Type B pancreatic cell (in vitro differentiated cells): ENCODE data around the gene ADGRV1. TPM values are rescaled to one million over a fixed set of nuclear protein-coding genes. Genes with fewer than 3 reads are reported as not detected.
"Not testable (repeated sequence)": the region's sequence is repeated elsewhere in the genome, so short reads cannot be mapped to it uniquely, and the experiment has no call there.

Experiments
- DNase-seq: peaks from one replicate; pipeline ENCODE4 v3.0.0; 2021; ENCODE audit warnings: mixed read lengths; ENCODE audit not compliant: unreplicated experiment; ENCODE audit errors: extremely low spot score
- H3K27ac Mint-ChIP-seq: 2 replicates; pipeline ENCODE4 v1.8.0; 2021; ENCODE audit warnings: mild to moderate bottlenecking, mixed read lengths
- H3K27me3 Mint-ChIP-seq: 2 replicates; pipeline ENCODE4 v1.8.0; 2021; ENCODE audit warnings: mixed read lengths
- H3K36me3 Mint-ChIP-seq: 2 replicates; pipeline ENCODE4 v1.8.0; 2021; ENCODE audit warnings: mixed read lengths
- H3K4me1 Mint-ChIP-seq: one replicate; pipeline ENCODE4 v1.8.0; 2021; ENCODE audit warnings: mixed read lengths; ENCODE audit not compliant: unreplicated experiment
- H3K4me3 Mint-ChIP-seq: 2 replicates; pipeline ENCODE4 v1.8.0; 2021; ENCODE audit warnings: mild to moderate bottlenecking, mixed read lengths
- H3K9me3 Mint-ChIP-seq: 2 replicates; pipeline ENCODE4 v1.8.0; 2021; ENCODE audit warnings: mixed read lengths
- total RNA-seq: library from RNA; stranded (reverse); gene quantifications from 2 replicates; pipeline ENCODE4 v1.2.1, GENCODE V29; 2021; ENCODE audit warnings: low replicate concordance
- TF ChIP-seq, protein P1 (sequence below): fragments of 200-600 bp; sonication (generic); conservative IDR thresholded peaks from 2 replicates; pipeline ENCODE4 v1.5.0; 2021; ENCODE audit warnings: antibody characterized with exemption, mild to moderate bottlenecking

The ADGRV1 gene
- total RNA-seq, 1 donor from 2014 or later, result 29.5 TPM

DNA sequence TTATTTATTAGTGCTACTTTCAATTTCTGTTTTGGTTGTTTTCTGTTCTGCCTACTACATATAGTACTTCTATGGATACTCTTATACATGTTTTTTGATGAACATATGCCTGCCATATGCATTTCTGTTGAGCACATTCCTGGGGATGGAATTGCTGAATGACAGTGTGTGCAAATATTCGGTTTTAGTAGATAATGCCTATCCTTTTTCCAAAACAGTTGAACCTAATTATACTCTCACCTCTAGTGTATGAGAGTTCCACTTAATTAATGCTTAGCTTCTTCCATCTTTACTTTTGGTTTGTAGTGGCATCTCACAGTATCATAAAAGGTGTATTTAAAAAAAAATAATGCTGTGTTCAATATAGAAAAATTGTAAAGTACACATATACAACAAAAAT lies 96.8 kb downstream of the ADGRV1 start:
- H3K4me1 Mint-ChIP-seq, result no peaks in the 10 kb centered on the region

DNA sequence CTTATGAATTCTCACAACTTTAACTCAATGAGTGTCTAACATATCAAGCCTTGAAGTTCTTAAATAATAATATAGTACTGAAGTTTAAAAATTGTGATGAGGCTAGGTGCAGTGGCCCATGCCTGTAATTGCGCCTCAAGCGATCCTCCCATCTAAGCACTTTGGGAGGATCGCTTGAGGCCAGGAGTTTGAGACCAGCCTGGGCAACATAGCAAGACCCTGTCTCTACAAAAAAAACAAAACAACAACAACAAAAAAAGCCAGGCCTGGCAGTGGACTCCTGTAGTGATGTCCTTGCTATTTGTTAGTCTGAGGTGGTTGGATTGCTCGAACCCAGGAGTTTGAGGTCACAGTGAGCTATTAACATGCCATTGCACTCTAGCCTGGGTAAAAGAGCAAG lies 98.4 kb downstream of the ADGRV1 start:
- Mint-ChIP-seq H3K4me3 (no peak overlapping the region), H3K9me3 (no peaks in the 10 kb centered on the region), H3K36me3 (peaks cover 3% of the 10 kb centered on the region), H3K4me1 (no peaks in the 10 kb centered on the region), H3K27me3 (no peaks in the 10 kb centered on the region), H3K27ac (no peak overlapping the region)
- TF ChIP-seq, protein P1, sequence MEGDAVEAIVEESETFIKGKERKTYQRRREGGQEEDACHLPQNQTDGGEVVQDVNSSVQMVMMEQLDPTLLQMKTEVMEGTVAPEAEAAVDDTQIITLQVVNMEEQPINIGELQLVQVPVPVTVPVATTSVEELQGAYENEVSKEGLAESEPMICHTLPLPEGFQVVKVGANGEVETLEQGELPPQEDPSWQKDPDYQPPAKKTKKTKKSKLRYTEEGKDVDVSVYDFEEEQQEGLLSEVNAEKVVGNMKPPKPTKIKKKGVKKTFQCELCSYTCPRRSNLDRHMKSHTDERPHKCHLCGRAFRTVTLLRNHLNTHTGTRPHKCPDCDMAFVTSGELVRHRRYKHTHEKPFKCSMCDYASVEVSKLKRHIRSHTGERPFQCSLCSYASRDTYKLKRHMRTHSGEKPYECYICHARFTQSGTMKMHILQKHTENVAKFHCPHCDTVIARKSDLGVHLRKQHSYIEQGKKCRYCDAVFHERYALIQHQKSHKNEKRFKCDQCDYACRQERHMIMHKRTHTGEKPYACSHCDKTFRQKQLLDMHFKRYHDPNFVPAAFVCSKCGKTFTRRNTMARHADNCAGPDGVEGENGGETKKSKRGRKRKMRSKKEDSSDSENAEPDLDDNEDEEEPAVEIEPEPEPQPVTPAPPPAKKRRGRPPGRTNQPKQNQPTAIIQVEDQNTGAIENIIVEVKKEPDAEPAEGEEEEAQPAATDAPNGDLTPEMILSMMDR, result no peak
- no peak for DNase-seq

More for the DNA sequence above, 96.8 kb downstream of the ADGRV1 start:
- no peaks in the 10 kb centered on the region for H3K9me3 Mint-ChIP-seq
- no peaks in the 10 kb centered on the region for H3K27me3 Mint-ChIP-seq
- H3K4me3 Mint-ChIP-seq, result no peak overlapping the region
- H3K27ac Mint-ChIP-seq, result no peak overlapping the region
- no peak for DNase-seq
- TF ChIP-seq, protein P1, result no peak
- peaks cover 3% of the 10 kb centered on the region for H3K36me3 Mint-ChIP-seq

DNA sequence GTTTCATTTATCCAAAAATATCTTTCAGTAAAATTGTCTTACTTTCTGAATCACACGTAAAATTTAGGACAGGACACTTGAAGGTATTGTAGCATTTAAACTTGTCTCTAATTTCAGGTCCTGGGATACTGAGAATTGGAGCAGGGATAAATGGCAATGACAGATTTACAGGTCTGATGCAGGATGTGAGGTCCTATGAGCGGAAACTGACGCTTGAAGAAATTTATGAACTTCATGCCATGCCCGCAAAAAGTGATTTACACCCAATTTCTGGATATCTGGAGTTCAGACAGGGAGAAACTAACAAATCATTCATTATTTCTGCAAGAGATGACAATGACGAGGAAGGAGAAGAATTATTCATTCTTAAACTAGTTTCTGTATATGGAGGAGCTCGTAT lies 99.2 kb downstream of the ADGRV1 start:
- no peak overlapping the region for H3K4me3 Mint-ChIP-seq
- H3K4me1 Mint-ChIP-seq, result no peaks in the 10 kb centered on the region
- TF ChIP-seq, protein P1, result no peak
- no peaks in the 10 kb centered on the region for H3K27me3 Mint-ChIP-seq
- H3K9me3 Mint-ChIP-seq, result no peaks in the 10 kb centered on the region
- no peak overlapping the region for H3K27ac Mint-ChIP-seq
- H3K36me3 Mint-ChIP-seq, result peaks cover 3% of the 10 kb centered on the region
- DNase-seq, result no peak

GRCh38 chr5:90658620-90659019 lies 100.0 kb downstream of the ADGRV1 start:
- no peaks in the 10 kb centered on the region for H3K9me3 Mint-ChIP-seq
- H3K27ac Mint-ChIP-seq, result no peak overlapping the region
- no peaks in the 10 kb centered on the region for H3K4me1 Mint-ChIP-seq
- no peaks in the 10 kb centered on the region for H3K27me3 Mint-ChIP-seq
- peaks cover 3% of the 10 kb centered on the region for H3K36me3 Mint-ChIP-seq
- TF ChIP-seq, protein P1, result no peak
- no peak for DNase-seq
- no peak overlapping the region for H3K4me3 Mint-ChIP-seq

- not testable (repeated sequence) for H3K9me3 Mint-ChIP-seq, H3K36me3 Mint-ChIP-seq, H3K4me1 Mint-ChIP-seq, DNase-seq, H3K27ac Mint-ChIP-seq, H3K27me3 Mint-ChIP-seq
- peak overlapping the region; percentile 85 for H3K4me3 Mint-ChIP-seq
Observed at GRCh38 chr5:90668079-90668565, 109.5 kb downstream of the ADGRV1 start.

GRCh38 chr5:90675222-90675621 lies 116.6 kb downstream of the ADGRV1 start:
- H3K4me3 Mint-ChIP-seq, result no peak overlapping the region
- H3K36me3 Mint-ChIP-seq, result peaks cover 4% of the 10 kb centered on the region
- H3K4me1 Mint-ChIP-seq, result no peaks in the 10 kb centered on the region
- no peaks in the 10 kb centered on the region for H3K27me3 Mint-ChIP-seq
- TF ChIP-seq, protein P1, result no peak
- no peaks in the 10 kb centered on the region for H3K9me3 Mint-ChIP-seq
- DNase-seq, result no peak
- H3K27ac Mint-ChIP-seq, result no peak overlapping the region
